H9 (cell line): ENCODE results near the gene DNASE1L2. TPM values are rescaled to one million over a fixed set of nuclear protein-coding genes. Genes with fewer than 3 reads are reported as not detected.

Experiments
- DNase-seq: peaks from one replicate; pipeline ENCODE4 v3.0.0-alpha.2; 2017
- H2AFZ ChIP-seq: one replicate; pipeline ENCODE4 v1.6.1; 2013; ENCODE audit warnings: mild to moderate bottlenecking, low read length, control low read depth, moderate library complexity
- H2AK5ac ChIP-seq: 2 replicates; pipeline ENCODE4 v1.6.1; 2013; ENCODE audit warnings: low read length, control low read depth, mixed read lengths; ENCODE audit not compliant: insufficient read length
- H2BK120ac ChIP-seq: one replicate; pipeline ENCODE4 v1.6.1; 2013; ENCODE audit warnings: low read depth, mild to moderate bottlenecking, low read length, control low read depth, inconsistent platforms; ENCODE audit not compliant: poor library complexity, severe bottlenecking
- H2BK12ac ChIP-seq: 2 replicates; pipeline ENCODE4 v1.6.1; 2013; ENCODE audit warnings: low read length, control low read depth, mixed read lengths, low read depth; ENCODE audit not compliant: insufficient read length
- H2BK15ac ChIP-seq: 2 replicates; pipeline ENCODE4 v1.6.1; 2013; ENCODE audit warnings: low read depth, low read length, control low read depth
- H2BK20ac ChIP-seq: one replicate; pipeline ENCODE4 v1.6.1; 2013; ENCODE audit warnings: low read depth, mild to moderate bottlenecking, low read length, control low read depth, inconsistent platforms; ENCODE audit not compliant: poor library complexity, severe bottlenecking
- H2BK5ac ChIP-seq: 2 replicates; pipeline ENCODE4 v1.6.1; 2013; ENCODE audit warnings: low read length, control low read depth, mixed read lengths; ENCODE audit not compliant: insufficient read length
- H3K14ac ChIP-seq: 2 replicates; pipeline ENCODE4 v1.6.1; 2013; ENCODE audit warnings: low read length, control low read depth; ENCODE audit not compliant: insufficient read depth
- H3K18ac ChIP-seq: 2 replicates; pipeline ENCODE4 v1.6.1; 2013; ENCODE audit warnings: low read depth, mild to moderate bottlenecking, mixed read lengths, low read length, control low read depth; ENCODE audit not compliant: insufficient read length
- H3K23ac ChIP-seq: 2 replicates; pipeline ENCODE4 v1.6.1; 2013; ENCODE audit warnings: low read length, control low read depth, mixed read lengths, low read depth; ENCODE audit not compliant: insufficient read length
- H3K23me2 ChIP-seq: 2 replicates; pipeline ENCODE4 v1.6.1; 2013; ENCODE audit warnings: low read depth, mild to moderate bottlenecking, mixed read lengths, low read length, control low read depth; ENCODE audit not compliant: insufficient read length, poor library complexity, severe bottlenecking
- H3K27ac ChIP-seq: 2 replicates; pipeline ENCODE4 v1.5.1; 2013; ENCODE audit warnings: low read length, control low read depth, mixed read lengths, low read depth; ENCODE audit not compliant: insufficient read length
- H3K27me3 ChIP-seq: 2 replicates; pipeline ENCODE4 v1.6.1; 2013; ENCODE audit warnings: low read length, control low read depth, inconsistent platforms; ENCODE audit not compliant: insufficient read depth
- H3K4ac ChIP-seq: 2 replicates; pipeline ENCODE4 v1.6.1; 2013; ENCODE audit warnings: low read depth, mild to moderate bottlenecking, control low read depth, inconsistent platforms, low read length, moderate library complexity
- H3K4me1 ChIP-seq: 2 replicates; pipeline ENCODE4 v1.6.1; 2013; ENCODE audit warnings: low read length, control low read depth, inconsistent platforms; ENCODE audit not compliant: insufficient read depth
- H3K4me2 ChIP-seq: 2 replicates; pipeline ENCODE4 v1.6.1; 2013; ENCODE audit warnings: low read length, control low read depth, mixed read lengths; ENCODE audit not compliant: insufficient read length, insufficient read depth
- H3K56ac ChIP-seq: 2 replicates; pipeline ENCODE4 v1.6.1; 2013; ENCODE audit warnings: low read depth, mild to moderate bottlenecking, mixed read lengths, low read length, control low read depth; ENCODE audit not compliant: insufficient read length
- H3K79me1 ChIP-seq: 2 replicates; pipeline ENCODE4 v1.6.1; 2013; ENCODE audit warnings: low read depth, mild to moderate bottlenecking, moderate library complexity, low read length, control low read depth, inconsistent platforms; ENCODE audit not compliant: insufficient read depth, poor library complexity, severe bottlenecking
- H3K79me2 ChIP-seq: 2 replicates; pipeline ENCODE4 v1.6.1; 2013; ENCODE audit warnings: low read length, control low read depth, inconsistent platforms; ENCODE audit not compliant: insufficient read depth
- H3K9ac ChIP-seq: 2 replicates; pipeline ENCODE4 v1.6.1; 2013; ENCODE audit warnings: low read length, control low read depth, mixed read lengths; ENCODE audit not compliant: insufficient read length; ENCODE audit errors: extremely low read depth
- H3K9me3 ChIP-seq: one replicate; pipeline ENCODE4 v1.6.1; 2013; ENCODE audit warnings: low read depth, low read length, inconsistent platforms; ENCODE audit not compliant: control insufficient read depth
- H3T11ph ChIP-seq: one replicate; pipeline ENCODE4 v1.6.1; 2013; ENCODE audit warnings: mild to moderate bottlenecking, low read length, control low read depth, inconsistent platforms
- H4K20me1 ChIP-seq: one replicate; pipeline ENCODE4 v1.6.1; 2013; ENCODE audit not compliant: control insufficient read depth, insufficient read length, insufficient read depth
- H4K5ac ChIP-seq: 2 replicates; pipeline ENCODE4 v1.6.1; 2013; ENCODE audit warnings: low read depth, mild to moderate bottlenecking, mixed read lengths, low read length, control low read depth; ENCODE audit not compliant: insufficient read length
- H4K8ac ChIP-seq: replicated peaks from 2 replicates; pipeline ENCODE4 v1.6.1; 2013; ENCODE audit warnings: low read length, control low read depth, mixed read lengths, low read depth; ENCODE audit not compliant: insufficient read length
- H4K91ac ChIP-seq: 2 replicates; pipeline ENCODE4 v1.6.1; 2013; ENCODE audit warnings: low read depth, mild to moderate bottlenecking, moderate library complexity, mixed read lengths, low read length, control low read depth; ENCODE audit not compliant: insufficient read length
- H3K27ac Mint-ChIP-seq, 3 experiments: 2 replicates in 2 of 3; 3 replicates in 1 of 3; pipeline ENCODE4 v1.8.0; 2020 to 2021; ENCODE audit warnings: mixed read lengths in 3 of 3, mild to moderate bottlenecking in 1 of 3, moderate library complexity in 1 of 3
- H3K27me3 Mint-ChIP-seq: 2 replicates; pipeline ENCODE4 v1.8.0; 2021; ENCODE audit warnings: low read depth, mild to moderate bottlenecking, moderate library complexity, mixed read lengths
- H3K36me3 Mint-ChIP-seq, 3 experiments: 2 replicates in 2 of 3; 3 replicates in 1 of 3; pipeline ENCODE4 v1.8.0; 2020 to 2021; ENCODE audit warnings: low read depth in 3 of 3, mixed read lengths in 3 of 3; ENCODE audit not compliant: insufficient read depth in 1 of 3
- H3K4me1 Mint-ChIP-seq, 2 experiments: 2 replicates each; pipeline ENCODE4 v1.8.0; 2020; ENCODE audit warnings: mixed read lengths in 2 of 2
- H3K4me3 Mint-ChIP-seq, 2 experiments: 2 replicates in 1 of 2; 3 replicates in 1 of 2; pipeline ENCODE4 v1.8.0; 2020 to 2021; ENCODE audit warnings: mild to moderate bottlenecking in 2 of 2, mixed read lengths in 2 of 2, moderate library complexity in 1 of 2
- H3K9me3 Mint-ChIP-seq, 2 experiments: 2 replicates in 1 of 2; 3 replicates in 1 of 2; pipeline ENCODE4 v1.8.0; 2020; ENCODE audit warnings: mild to moderate bottlenecking in 2 of 2, mixed read lengths in 2 of 2, moderate library complexity in 1 of 2
- WGBS: extraction: QIAGEN DNeasy Blood & Tissue Kit; methylation state at CpG from one replicate; pipeline ENCODE4 v1.1.7; 2013; ENCODE audit warnings: missing lambda C conversion rate, low lambda C conversion rate, mixed read lengths; ENCODE audit not compliant: insufficient read length; ENCODE audit errors: extremely low coverage; 5-methylcytosine and 5-hydroxymethylcytosine counted together
- total RNA-seq: library from RNA; stranded (reverse); gene quantifications from 2 replicates; pipeline ENCODE4 v1.2.1, GENCODE V29; 2021
- TF ChIP-seq, protein P1 (sequence below): fragments of 200-600 bp; sonication (generic); conservative IDR thresholded peaks from 3 replicates; pipeline ENCODE4 v1.8.0; 2021; ENCODE audit warnings: antibody characterized with exemption, mild to moderate bottlenecking

DNASE1L2 gene
- total RNA-seq, 1 experiment from 2014 or later, result 2.5 TPM

DNA sequence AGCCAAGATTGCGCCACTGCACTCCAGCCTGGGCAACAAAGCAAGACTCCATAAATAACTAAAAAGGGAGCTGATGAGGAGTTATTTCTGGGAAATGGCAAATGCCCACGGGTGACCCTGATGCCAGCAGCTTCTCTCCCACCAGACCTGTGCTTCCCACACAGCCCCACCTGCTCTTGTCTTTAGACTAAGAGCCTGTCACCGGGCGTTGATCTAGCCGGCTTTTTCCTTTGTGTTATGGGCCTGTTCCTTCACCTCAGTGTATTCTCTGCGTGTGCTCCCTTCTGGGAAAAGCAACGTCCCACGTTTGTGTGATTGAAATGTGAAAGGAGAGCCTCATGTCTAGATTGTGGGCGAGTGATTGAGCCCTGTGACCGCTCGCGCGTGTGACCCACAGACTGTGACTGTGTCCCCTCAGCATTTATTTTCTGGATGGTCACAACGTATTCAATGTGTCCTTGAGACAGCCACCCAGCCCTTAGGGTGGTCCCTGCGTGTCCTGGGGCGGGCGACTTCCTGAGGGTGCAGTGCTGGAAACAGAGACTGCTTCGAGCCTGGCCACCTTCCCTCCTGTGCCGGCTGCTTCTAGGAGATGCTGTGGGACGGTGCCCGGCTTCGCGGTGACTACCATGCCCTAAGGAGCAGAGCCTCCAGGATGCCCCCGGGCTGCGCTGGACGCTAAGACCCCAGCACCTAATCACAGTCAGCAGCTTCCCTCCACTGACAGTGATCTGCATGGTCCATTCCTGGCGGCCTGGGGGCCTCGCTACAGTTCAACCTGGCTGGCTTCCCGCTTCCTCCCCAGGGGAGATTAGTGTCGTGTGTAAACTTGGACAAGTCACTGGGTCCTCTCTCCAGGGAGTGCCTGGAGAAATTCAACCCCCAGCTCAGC lies 39.5 kb downstream of the DNASE1L2 start:
- Histone ChIP-seq H3K27me3 (no peaks in the 10 kb centered on the region), H3K79me2 (no peaks in the 10 kb centered on the region), H3T11ph (no peak overlapping the region), H2BK5ac (no peak overlapping the region), H3K14ac (no peak overlapping the region; the same call in 1 of the 2 replicates), H3K18ac (no peak overlapping the region), H2AK5ac (no peak overlapping the region), H2BK12ac (no peak overlapping the region), H3K4ac (no peak overlapping the region), H4K20me1 (no peaks in the 10 kb centered on the region), H3K79me1 (no peaks in the 10 kb centered on the region), H3K4me2 (no peak overlapping the region), H3K9me3 (no peaks in the 10 kb centered on the region), H4K5ac (no peak overlapping the region), H3K23me2 (no peaks in the 10 kb centered on the region), H2AFZ (no peak overlapping the region), H3K27ac (no peak overlapping the region), H2BK20ac (no peak overlapping the region), H2BK120ac (no peak overlapping the region), H3K9ac (no peak overlapping the region), H3K4me1 (no peaks in the 10 kb centered on the region), H4K8ac (no peak overlapping the region), H2BK15ac (no peak overlapping the region), H3K23ac (no peak overlapping the region), H3K56ac (no peak overlapping the region), H4K91ac (no peak overlapping the region)
- Mint-ChIP-seq H3K36me3 (peaks cover 0 to 7% (median 3%) of the 10 kb centered on the region in 3 experiments; a peak in 4 of 7 replicates), H3K4me1 (peaks cover 5 to 17% of the 10 kb centered on the region in 2 experiments), H3K9me3 (no peaks in the 10 kb centered on the region), H3K27me3 (peaks cover 5% of the 10 kb centered on the region; the same call in 1 of the 2 replicates), H3K4me3 (no peak overlapping the region), H3K27ac (no peak overlapping the region; a peak in 1 of 7 replicates)
- WGBS, result no CpG with 5 or more reads among the region's 30 CpGs
- no peak for DNase-seq
- TF ChIP-seq, protein P1, sequence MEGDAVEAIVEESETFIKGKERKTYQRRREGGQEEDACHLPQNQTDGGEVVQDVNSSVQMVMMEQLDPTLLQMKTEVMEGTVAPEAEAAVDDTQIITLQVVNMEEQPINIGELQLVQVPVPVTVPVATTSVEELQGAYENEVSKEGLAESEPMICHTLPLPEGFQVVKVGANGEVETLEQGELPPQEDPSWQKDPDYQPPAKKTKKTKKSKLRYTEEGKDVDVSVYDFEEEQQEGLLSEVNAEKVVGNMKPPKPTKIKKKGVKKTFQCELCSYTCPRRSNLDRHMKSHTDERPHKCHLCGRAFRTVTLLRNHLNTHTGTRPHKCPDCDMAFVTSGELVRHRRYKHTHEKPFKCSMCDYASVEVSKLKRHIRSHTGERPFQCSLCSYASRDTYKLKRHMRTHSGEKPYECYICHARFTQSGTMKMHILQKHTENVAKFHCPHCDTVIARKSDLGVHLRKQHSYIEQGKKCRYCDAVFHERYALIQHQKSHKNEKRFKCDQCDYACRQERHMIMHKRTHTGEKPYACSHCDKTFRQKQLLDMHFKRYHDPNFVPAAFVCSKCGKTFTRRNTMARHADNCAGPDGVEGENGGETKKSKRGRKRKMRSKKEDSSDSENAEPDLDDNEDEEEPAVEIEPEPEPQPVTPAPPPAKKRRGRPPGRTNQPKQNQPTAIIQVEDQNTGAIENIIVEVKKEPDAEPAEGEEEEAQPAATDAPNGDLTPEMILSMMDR, result no peak
